Panc1 (cell line): ENCODE measurements around the gene TXNRD1. TPM values are rescaled to one million over a fixed set of nuclear protein-coding genes. Genes with fewer than 3 reads are reported as not detected.
A peak's percentile ranks its signal among the peaks of the same experiment; 100 is the strongest.

Experiments used
- ATAC-seq: fragments of 200-7000 bp; cut with Tn5 transposase; 2 replicates; pipeline ENCODE4 v1.9.1; 2020; ENCODE audit warnings: mild to moderate bottlenecking, moderate library complexity
- BruUV-seq: library from RNA; stranded (reverse); fragments of 400-500 nt; replicated peaks from 2 replicates; lab custom pipeline; 2021; lab: Mats Ljungman, UMichigan
- CTCF ChIA-PET: fragments of 300-600 bp; sonication (Branson Sonifier 250); formaldehyde crosslinking; loops from one replicate; lab custom pipeline; 2022; ENCODE audit warnings: antibody characterized with exemption; lab: Charles Lee
- POLR2A ChIA-PET: fragments of 300-600 bp; sonication (Branson Sonifier 250); formaldehyde crosslinking; loops from one replicate; lab custom pipeline; 2022; ENCODE audit warnings: antibody characterized with exemption; lab: Charles Lee
- DNase-seq: peaks from one replicate; pipeline ENCODE4 v3.0.0-alpha.2; 2010; ENCODE audit warnings: low read depth, low spot score
- H3K27ac ChIP-seq: 2 replicates; pipeline ENCODE4 v1.5.1; 2011; ENCODE audit warnings: mild to moderate bottlenecking, low read length, inconsistent platforms
- H3K27me3 ChIP-seq: fragments of 200-500 bp; sonication (Bioruptor generic); 2 replicates; pipeline ENCODE4 v1.6.0; 2014; ENCODE audit warnings: low read length, inconsistent platforms; ENCODE audit not compliant: control insufficient read depth, insufficient read depth
- H3K36me3 ChIP-seq: fragments of 200-500 bp; sonication (Bioruptor generic); 2 replicates; pipeline ENCODE4 v1.5.1; 2014; ENCODE audit warnings: inconsistent platforms, mild to moderate bottlenecking, low read length, moderate library complexity; ENCODE audit not compliant: control insufficient read depth, insufficient read depth
- H3K4me1 ChIP-seq: 2 replicates; pipeline ENCODE4 v1.5.1; 2011; ENCODE audit warnings: inconsistent platforms, mild to moderate bottlenecking, low read length, moderate library complexity; ENCODE audit not compliant: control insufficient read depth, insufficient read depth
- H3K4me3 ChIP-seq, 2 experiments: 2 replicates each; pipeline ENCODE4 v1.5.1; 2011 to 2012; ENCODE audit warnings: low read depth in 2 of 2, low read length in 2 of 2, mild to moderate bottlenecking in 2 of 2, inconsistent platforms in 1 of 2, moderate library complexity in 1 of 2
- H3K9me3 ChIP-seq: fragments of 200-500 bp; sonication (Bioruptor generic); 2 replicates; pipeline ENCODE4 v1.5.1; 2014; ENCODE audit warnings: low read depth, mild to moderate bottlenecking, inconsistent platforms, low read length, moderate library complexity; ENCODE audit not compliant: control insufficient read depth, insufficient read depth
- CTCF ChIP-seq: fragments of 450-650 bp; IDR thresholded peaks from 2 replicates; pipeline ENCODE4 v1.5.1; 2017; ENCODE audit warnings: mild to moderate bottlenecking
- POLR2AphosphoS5 ChIP-seq: IDR thresholded peaks from 2 replicates; pipeline ENCODE4 v1.6.1; 2012; ENCODE audit warnings: mild to moderate bottlenecking, low read depth, low read length, moderate library complexity
- REST ChIP-seq, 2 experiments: IDR thresholded peaks; 2 replicates each; pipeline ENCODE4 v1.6.1; 2011 to 2012; ENCODE audit warnings: low read depth in 2 of 2, control low read depth in 1 of 2, low read length in 1 of 2, mild to moderate bottlenecking in 1 of 2, moderate library complexity in 1 of 2; ENCODE audit not compliant: insufficient read depth in 1 of 2
- SIN3A ChIP-seq: IDR thresholded peaks from 2 replicates; pipeline ENCODE4 v1.6.1; 2012; ENCODE audit warnings: low read depth, mild to moderate bottlenecking, low read length, moderate library complexity, borderline replicate concordance; ENCODE audit not compliant: insufficient read depth
- TCF7L2 ChIP-seq: IDR thresholded peaks from 2 replicates; pipeline ENCODE4 v1.6.1; 2011; ENCODE audit warnings: mild to moderate bottlenecking, low read depth, low read length, inconsistent platforms
- in situ Hi-C: cut with HindIII; loops from 2 replicates; pipeline ENCODE4 v1.10.0; 2016; ENCODE audit warnings: low sequenced_read_pairs, low pct_unique_long_range_greater_than_20kb
- intact Hi-C: fragments of 100-400 bp; cut with micrococcal nuclease; formaldehyde crosslinking; loops from one replicate; pipeline ENCODE4 v1.10.0; 2022; ENCODE audit not compliant: unreplicated experiment
- total RNA-seq: library from RNA; stranded (reverse); gene quantifications from one replicate; pipeline ENCODE4 v1.2.1, GENCODE V29; 2021; ENCODE audit not compliant: unreplicated experiment

Gene TXNRD1
- total RNA-seq, 1 experiment from 2014 or later = 348 TPM

DNA sequence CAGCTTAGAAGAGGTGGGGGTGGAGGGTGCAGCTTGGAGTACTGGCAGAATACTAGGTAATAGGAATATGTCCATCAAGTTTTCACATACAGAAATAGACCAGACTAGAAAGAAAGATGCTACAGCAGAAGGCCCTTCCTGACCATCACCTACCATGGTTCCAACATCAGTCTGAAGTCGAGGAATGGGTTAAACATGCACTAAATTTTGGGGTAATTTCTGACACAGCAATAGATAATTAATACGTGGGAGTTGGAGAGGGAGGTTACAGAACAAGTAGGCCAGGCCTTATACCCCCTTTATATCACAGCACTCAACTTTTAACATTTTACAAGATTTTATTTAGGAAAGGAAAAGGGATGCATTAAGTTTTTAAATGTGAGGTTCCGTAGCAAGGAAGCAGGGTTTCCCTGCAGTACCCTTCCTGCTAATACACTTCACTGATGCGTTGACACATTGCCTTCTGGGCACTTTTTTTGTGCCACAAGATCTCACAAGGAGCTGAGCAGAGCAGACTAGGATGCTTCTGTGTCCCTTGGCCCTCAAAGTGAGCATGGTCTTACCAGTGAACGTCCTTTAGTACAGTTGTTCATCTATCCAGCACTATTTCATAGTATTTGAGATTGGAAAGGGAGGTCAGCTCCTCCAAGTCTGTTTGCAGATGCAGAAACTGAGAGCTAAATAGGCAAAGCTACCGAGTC lies 138.7 kb downstream of the TXNRD1 start:
- ChIA-PET CTCF (no interaction called here), POLR2A (no interaction called here)

GRCh38 chr12:104354868-104355570 lies 139.4 kb downstream of the TXNRD1 start:
- in situ Hi-C loops (no loop called here), intact Hi-C loops (loop anchor here (5.0 kb wide), 1 partner anchor 153 kb away; no protein-coding TSS in a partner anchor)
- no peak for ATAC-seq
- Histone ChIP-seq H3K27me3 (no peaks in the 10 kb centered on the region), H3K36me3 (peaks cover 18% of the 10 kb centered on the region), H3K4me1 (peaks cover 34% of the 10 kb centered on the region), H3K9me3 (no peaks in the 10 kb centered on the region), H3K4me3 (no peak overlapping the region), H3K27ac (peak overlapping the region; percentile 13; the same call in 1 of the 2 replicates)
- POLR2A ChIA-PET = no interaction called here
- no peak for DNase-seq
- CTCF ChIA-PET = no interaction called here
- BruUV-seq = no TSS peak
- TF ChIP-seq TCF7L2 = no peak
- no peak for TF ChIP-seq REST (IDR thresholded peaks at IDR 0.05; ENCODE audit: insufficient read depth in 1 of 2, low read depth in 2 of 2, low read length in 1 of 2)
- peak; percentile 45; the same call in 1 of the 2 replicates for TF ChIP-seq POLR2AphosphoS5
- TF ChIP-seq CTCF = no peak

More for the DNA sequence above, 138.7 kb downstream of the TXNRD1 start:
- ATAC-seq (no peak), DNase-seq (no peak)
- H3K9me3 ChIP-seq = no peaks in the 10 kb centered on the region
- peaks cover 34% of the 10 kb centered on the region for H3K4me1 ChIP-seq
- BruUV-seq = no TSS peak
- no peak overlapping the region for H3K4me3 ChIP-seq
- H3K36me3 ChIP-seq = peaks cover 21% of the 10 kb centered on the region
- TF ChIP-seq SIN3A (no peak), POLR2AphosphoS5 (peak; percentile 76)
- intact Hi-C loops (no loop called here), in situ Hi-C loops (no loop called here)
- no peak overlapping the region for H3K27ac ChIP-seq
- no peaks in the 10 kb centered on the region for H3K27me3 ChIP-seq
